Body of pancreas (tissue), 4 donors: Measurements from ENCODE around the gene ADORA1.

ENCODE experiments used
- CTCF ChIP-seq, 7 experiments: fragments of 450-650 bp in 4 of 7; fragments of 200-600 bp in 3 of 7; sonication (generic) in 3 of 7; IDR thresholded peaks; one replicate each; pipeline ENCODE4 v1.5.1; 2016 to 2019; ENCODE audit warnings: antibody characterized with exemption in 7 of 7
- POLR2A ChIP-seq, 3 donors: fragments of 450-650 bp; IDR thresholded peaks; one replicate each; pipeline ENCODE4 v1.6.1; 2016; ENCODE audit warnings: antibody characterized with exemption in 3 of 3, mild to moderate bottlenecking in 2 of 3

GRCh38 chr1:203139976-203140475 lies 12.5 kb downstream of the ADORA1 start:
- TF ChIP-seq POLR2A (IDR thresholded peaks at IDR 0.05) (no peak), CTCF (IDR thresholded peaks at IDR 0.05) (no peak)
